ENCODE data around the gene NDST4. TPM values are rescaled to one million over a fixed set of nuclear protein-coding genes. Genes with fewer than 3 reads are reported as not detected.

NDST4 gene
- polyA plus RNA-seq, 1 experiment, result not detected

DNA sequence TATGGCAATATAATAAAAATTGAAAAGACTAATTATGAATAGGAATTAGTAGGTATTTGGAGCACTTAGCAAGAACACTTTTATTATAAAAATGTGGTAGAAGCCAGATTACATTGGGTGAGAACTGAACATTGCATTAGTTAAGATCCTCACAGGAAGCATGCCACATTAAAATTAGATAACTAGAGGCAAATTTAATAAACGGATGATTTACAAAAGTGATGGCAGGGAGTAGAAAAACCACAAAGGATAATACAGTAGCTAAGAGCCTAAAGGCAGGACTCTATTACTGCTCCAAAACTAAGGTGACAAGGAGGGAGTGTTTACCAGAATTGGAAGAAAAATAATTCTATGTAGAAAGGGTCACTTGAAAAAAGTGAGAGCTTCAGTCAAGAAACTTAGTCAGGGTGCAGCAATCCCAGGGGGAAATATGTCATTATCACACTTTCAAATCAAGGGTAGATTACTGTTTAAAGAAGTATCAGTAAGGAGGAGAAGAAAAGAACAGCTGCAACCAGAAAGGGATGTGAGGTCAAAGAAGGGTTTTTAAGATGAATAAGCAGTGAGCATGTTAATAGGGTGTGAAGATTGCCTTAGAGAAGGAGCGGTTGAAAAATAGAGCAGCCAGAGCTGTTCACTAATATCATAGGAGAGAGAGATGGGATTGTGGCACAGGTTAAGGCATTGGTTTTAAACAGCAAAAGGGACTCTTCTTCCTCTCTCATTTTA, 84.6 kb downstream of the NDST4 start:
- Histone ChIP-seq H3K4me3 (ENCODE audit: low read depth, low read length) (no peak overlapping the region), H3K27me3 (ENCODE audit: control insufficient read depth, insufficient read depth, low read length) (no peaks in the 10 kb centered on the region), H3K36me3 (ENCODE audit: control insufficient read depth, insufficient read depth, low read length) (no peaks in the 10 kb centered on the region)
- TF ChIP-seq, protein P1, sequence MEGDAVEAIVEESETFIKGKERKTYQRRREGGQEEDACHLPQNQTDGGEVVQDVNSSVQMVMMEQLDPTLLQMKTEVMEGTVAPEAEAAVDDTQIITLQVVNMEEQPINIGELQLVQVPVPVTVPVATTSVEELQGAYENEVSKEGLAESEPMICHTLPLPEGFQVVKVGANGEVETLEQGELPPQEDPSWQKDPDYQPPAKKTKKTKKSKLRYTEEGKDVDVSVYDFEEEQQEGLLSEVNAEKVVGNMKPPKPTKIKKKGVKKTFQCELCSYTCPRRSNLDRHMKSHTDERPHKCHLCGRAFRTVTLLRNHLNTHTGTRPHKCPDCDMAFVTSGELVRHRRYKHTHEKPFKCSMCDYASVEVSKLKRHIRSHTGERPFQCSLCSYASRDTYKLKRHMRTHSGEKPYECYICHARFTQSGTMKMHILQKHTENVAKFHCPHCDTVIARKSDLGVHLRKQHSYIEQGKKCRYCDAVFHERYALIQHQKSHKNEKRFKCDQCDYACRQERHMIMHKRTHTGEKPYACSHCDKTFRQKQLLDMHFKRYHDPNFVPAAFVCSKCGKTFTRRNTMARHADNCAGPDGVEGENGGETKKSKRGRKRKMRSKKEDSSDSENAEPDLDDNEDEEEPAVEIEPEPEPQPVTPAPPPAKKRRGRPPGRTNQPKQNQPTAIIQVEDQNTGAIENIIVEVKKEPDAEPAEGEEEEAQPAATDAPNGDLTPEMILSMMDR (IDR thresholded peaks at IDR 0.05; ENCODE audit: insufficient read depth, low read depth, low read length), result no peak
- no peak for DNase-seq (ENCODE audit: low read depth)
- ChIA-PET POLR2A (no interaction called here), CTCF (no interaction called here)

DNA sequence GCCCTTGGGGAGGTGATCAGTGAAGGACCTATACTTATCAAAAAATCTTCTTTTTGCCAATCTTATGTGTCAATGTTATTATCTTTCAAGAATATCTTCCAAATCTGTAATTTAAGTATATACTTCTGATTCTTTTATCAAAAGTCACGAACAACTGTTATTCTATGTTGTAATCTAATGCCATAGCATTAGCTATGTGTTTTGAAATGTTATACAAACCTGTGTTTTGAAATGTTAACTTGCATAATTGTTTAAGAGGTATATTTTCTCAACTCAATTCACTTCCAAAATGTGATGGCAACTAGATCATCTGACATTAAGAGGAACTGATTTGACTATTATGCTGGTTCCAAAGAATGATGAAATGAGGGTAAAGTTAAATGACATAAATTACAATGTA, 113.5 kb downstream of the NDST4 start:
- no peaks in the 10 kb centered on the region for H3K27me3 ChIP-seq (ENCODE audit: control insufficient read depth, insufficient read depth, low read length)
- no peak overlapping the region for H3K4me3 ChIP-seq (ENCODE audit: low read depth, low read length)
- H3K36me3 ChIP-seq (ENCODE audit: control insufficient read depth, insufficient read depth, low read length), result no peaks in the 10 kb centered on the region
- TF ChIP-seq, protein P1 (IDR thresholded peaks at IDR 0.05; ENCODE audit: insufficient read depth, low read depth, low read length), result no peak
- no peak for DNase-seq (ENCODE audit: low read depth)
- POLR2A ChIA-PET, result no interaction called here
- CTCF ChIA-PET, result no interaction called here

DNA sequence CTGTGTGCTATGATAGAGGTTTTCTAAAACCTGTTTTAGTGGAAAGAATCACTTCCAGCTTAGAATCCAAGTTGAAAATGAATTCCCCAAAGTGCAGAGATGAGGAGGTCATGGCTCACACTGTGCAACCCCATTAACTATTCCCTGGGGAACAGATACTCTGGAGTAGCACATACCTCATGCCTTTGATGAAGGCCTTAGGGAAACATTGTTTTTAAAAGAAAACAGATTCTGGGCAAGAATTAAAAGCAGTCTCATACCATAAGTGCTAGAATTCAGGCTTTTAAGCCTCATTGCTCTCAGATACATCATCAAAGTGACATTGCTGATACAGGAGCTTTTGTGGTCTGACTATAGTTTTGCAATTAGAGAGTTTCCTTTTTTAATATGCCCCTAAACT, 115.1 kb downstream of the NDST4 start:
- DNase-seq (ENCODE audit: low read depth), result no peak
- Histone ChIP-seq H3K27me3 (ENCODE audit: control insufficient read depth, insufficient read depth, low read length) (no peaks in the 10 kb centered on the region), H3K4me3 (ENCODE audit: low read depth, low read length) (no peak overlapping the region), H3K36me3 (ENCODE audit: control insufficient read depth, insufficient read depth, low read length) (no peaks in the 10 kb centered on the region)
- ChIA-PET CTCF (no interaction called here), POLR2A (no interaction called here)
- TF ChIP-seq, protein P1 (IDR thresholded peaks at IDR 0.05; ENCODE audit: insufficient read depth, low read depth, low read length), result no peak

DNA sequence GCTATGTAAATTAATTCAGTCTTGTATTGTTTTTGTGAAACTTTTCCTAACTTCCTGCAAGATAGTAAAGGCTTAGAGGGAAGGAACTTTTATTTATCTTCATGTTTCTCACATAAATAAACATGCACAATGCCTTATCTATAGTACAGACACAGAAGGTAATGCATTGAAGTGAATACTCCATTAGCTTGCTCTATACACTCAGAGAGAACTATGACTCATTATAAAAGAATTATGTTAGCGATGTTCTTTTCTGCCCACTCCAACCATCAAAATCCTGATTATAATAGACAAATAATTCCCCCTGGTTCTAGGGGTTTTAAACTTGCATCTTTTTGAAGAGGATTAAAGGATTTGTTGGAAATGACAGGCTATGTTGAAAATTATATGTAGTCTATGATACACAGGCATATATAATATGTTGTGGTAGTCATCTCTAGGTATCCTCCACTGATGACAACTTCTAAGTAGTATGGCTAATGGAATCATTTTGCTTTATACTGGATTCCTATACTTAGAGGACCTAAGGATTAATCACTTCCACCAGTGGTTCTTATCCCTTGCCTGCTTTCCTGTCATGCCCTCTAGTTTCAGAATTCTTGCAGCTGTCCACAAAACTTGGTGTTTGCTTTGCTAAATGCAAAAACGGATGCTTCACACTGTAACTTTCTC, 115.7 kb downstream of the NDST4 start:
- POLR2A ChIA-PET, result no interaction called here

DNA sequence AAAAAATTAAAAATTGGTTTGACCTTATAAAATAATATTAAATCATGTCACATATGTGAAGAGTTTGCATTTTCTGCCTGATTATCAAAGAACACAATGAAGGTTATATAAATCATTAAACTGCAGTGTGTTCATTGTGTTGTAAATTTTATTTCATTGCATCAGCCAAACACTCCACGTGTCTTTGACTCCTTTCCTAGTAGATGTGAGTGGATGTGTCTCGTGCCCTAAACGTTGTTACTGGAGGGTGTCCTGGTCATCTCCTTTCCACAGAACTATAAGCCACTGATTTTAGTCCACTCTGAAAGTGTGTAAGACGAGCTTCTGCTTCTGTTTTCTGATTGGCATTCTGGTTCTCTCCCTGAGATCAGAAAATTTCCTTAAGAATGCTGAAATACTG, 127.3 kb downstream of the NDST4 start:
- TF ChIP-seq, protein P1 (IDR thresholded peaks at IDR 0.05; ENCODE audit: insufficient read depth, low read depth, low read length), result no peak
- Histone ChIP-seq H3K4me3 (ENCODE audit: low read depth, low read length) (no peak overlapping the region), H3K36me3 (ENCODE audit: control insufficient read depth, insufficient read depth, low read length) (no peaks in the 10 kb centered on the region), H3K27me3 (ENCODE audit: control insufficient read depth, insufficient read depth, low read length) (no peaks in the 10 kb centered on the region)
- DNase-seq (ENCODE audit: low read depth), result no peak
- CTCF ChIA-PET, result no interaction called here
- POLR2A ChIA-PET, result no interaction called here

More for the DNA sequence above, 115.7 kb downstream of the NDST4 start:
- H3K4me3 ChIP-seq (ENCODE audit: low read depth, low read length), result no peak overlapping the region
- H3K36me3 ChIP-seq (ENCODE audit: control insufficient read depth, insufficient read depth, low read length), result no peaks in the 10 kb centered on the region
- H3K27me3 ChIP-seq (ENCODE audit: control insufficient read depth, insufficient read depth, low read length), result no peaks in the 10 kb centered on the region
- CTCF ChIA-PET, result no interaction called here
- TF ChIP-seq, protein P1 (IDR thresholded peaks at IDR 0.05; ENCODE audit: insufficient read depth, low read depth, low read length), result no peak
- no peak for DNase-seq (ENCODE audit: low read depth)
